Prostate gland (tissue), 2 donors: Measurements from ENCODE around the gene TMEM44. TPM values are rescaled to one million over a fixed set of nuclear protein-coding genes. Genes with fewer than 3 reads are reported as not detected.

Source experiments
- DNase-seq: peaks from one replicate; pipeline ENCODE4 v3.0.0-alpha.2; 2019; ENCODE audit warnings: low spot score
- H3K27ac ChIP-seq, 2 donors: fragments of 200-600 bp; sonication (generic); 2 replicates each; pipeline ENCODE4 v1.5.1; 2017 to 2019
- H3K27me3 ChIP-seq: fragments of 200-600 bp; sonication (generic); replicated peaks from 2 replicates; pipeline ENCODE4 v1.5.1; 2019; ENCODE audit not compliant: insufficient read depth
- H3K36me3 ChIP-seq, 2 donors: fragments of 200-600 bp; sonication (generic); 1 replicate in 1 of 2; 2 replicates in 1 of 2; pipeline versions ENCODE4 v1.5.1 to v1.8.1; 2017 to 2019
- H3K4me1 ChIP-seq: fragments of 200-600 bp; sonication (generic); replicated peaks from 2 replicates; pipeline ENCODE4 v1.5.1; 2019
- H3K4me3 ChIP-seq, 2 donors: fragments of 200-600 bp; sonication (generic); 2 replicates each; pipeline ENCODE4 v1.5.1; 2017 to 2019
- H3K9me3 ChIP-seq: fragments of 200-600 bp; sonication (generic); 2 replicates; pipeline ENCODE4 v1.5.1; 2017
- CTCF ChIP-seq, 4 experiments: fragments of 200-600 bp in 2 of 4; fragments of 450-650 bp in 2 of 4; sonication (generic) in 2 of 4; IDR thresholded peaks; 1 replicate in 3 of 4; 2 replicates in 1 of 4; pipeline ENCODE4 v1.5.1; 2016 to 2019; ENCODE audit warnings: antibody characterized with exemption in 4 of 4, mild to moderate bottlenecking in 2 of 4, moderate library complexity in 2 of 4
- POLR2A ChIP-seq: fragments of 450-650 bp; IDR thresholded peaks from one replicate; pipeline ENCODE4 v1.6.1; 2016; ENCODE audit warnings: antibody characterized with exemption, mild to moderate bottlenecking
- POLR2AphosphoS5 ChIP-seq: sonication (generic); formaldehyde crosslinking; IDR thresholded peaks from one replicate; pipeline ENCODE4 v1.6.1; 2017; ENCODE audit warnings: antibody characterized with exemption
- WGBS: methylation state at CpG from one replicate; pipeline ENCODE4 v1.1.5; 2018; 5-methylcytosine and 5-hydroxymethylcytosine counted together
- intact Hi-C: fragments of 100-400 bp; cut with DNase I; formaldehyde crosslinking; loops from one replicate; pipeline ENCODE4 v1.14.2; 2022
- total RNA-seq, 2 donors: library from RNA; depleted of rRNA; stranded (reverse); fragments of >200 nt; gene quantifications; one replicate each; pipeline ENCODE4 v1.1.0, GENCODE V29; 2016

TMEM44 gene
- total RNA-seq, 2 donors from 2014 or later = 11.0 to 11.1 TPM

- WGBS = 39% methylated on average over 7 of the region's 7 CpGs
- intact Hi-C loops = no loop called here
- no peaks in the 10 kb centered on the region for H3K27me3 ChIP-seq
- no peak overlapping the region for H3K4me3 ChIP-seq
- H3K4me1 ChIP-seq = no peaks in the 10 kb centered on the region
- no peaks in the 10 kb centered on the region for H3K9me3 ChIP-seq
- no peaks in the 10 kb centered on the region for H3K36me3 ChIP-seq
- no peak overlapping the region for H3K27ac ChIP-seq
- no peak for DNase-seq
- TF ChIP-seq CTCF (IDR thresholded peaks at IDR 0.05) = no peak
- no peak for TF ChIP-seq POLR2A
- TF ChIP-seq POLR2AphosphoS5 = no peak
Observed at GRCh38 chr3:194561306-194561974, 71.8 kb downstream of the TMEM44 start.

GRCh38 chr3:194560047-194560446, 73.2 kb downstream of the TMEM44 start:
- Histone ChIP-seq H3K9me3 (no peaks in the 10 kb centered on the region), H3K4me3 (no peak overlapping the region), H3K27me3 (no peaks in the 10 kb centered on the region), H3K27ac (no peak overlapping the region), H3K36me3 (no peaks in the 10 kb centered on the region), H3K4me1 (no peaks in the 10 kb centered on the region)
- WGBS = 95% methylated on average over 7 of the region's 7 CpGs
- TF ChIP-seq POLR2AphosphoS5 = no peak
- TF ChIP-seq CTCF (IDR thresholded peaks at IDR 0.05) = no peak
- no peak for TF ChIP-seq POLR2A
- intact Hi-C loops = no loop called here
- DNase-seq = no peak

DNA sequence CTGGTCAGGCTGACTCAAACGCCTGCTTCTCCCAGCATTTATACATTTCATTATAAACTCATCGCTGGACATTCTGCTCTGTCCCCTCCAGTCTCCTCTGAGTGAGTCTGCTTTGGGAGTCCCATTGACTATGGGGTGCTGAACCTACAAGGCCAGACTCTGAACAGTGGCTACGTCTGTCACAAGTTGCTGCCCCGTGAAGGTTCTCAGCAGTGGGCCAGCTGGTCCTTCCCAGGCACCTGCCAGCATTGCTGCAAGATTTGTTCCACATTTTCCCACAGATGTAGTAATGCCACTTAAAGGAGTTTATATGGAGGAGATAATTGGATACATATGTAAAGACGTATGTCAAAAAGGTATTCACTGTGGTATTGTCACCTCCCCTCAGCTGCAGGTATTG, 73.7 kb downstream of the TMEM44 start:
- no peak for TF ChIP-seq POLR2A
- DNase-seq = no peak
- intact Hi-C loops = no loop called here
- Histone ChIP-seq H3K36me3 (no peaks in the 10 kb centered on the region), H3K4me1 (no peaks in the 10 kb centered on the region), H3K27ac (no peak overlapping the region), H3K27me3 (no peaks in the 10 kb centered on the region), H3K9me3 (no peaks in the 10 kb centered on the region), H3K4me3 (no peak overlapping the region)
- 92% methylated on average over 5 of the region's 5 CpGs for WGBS

DNA sequence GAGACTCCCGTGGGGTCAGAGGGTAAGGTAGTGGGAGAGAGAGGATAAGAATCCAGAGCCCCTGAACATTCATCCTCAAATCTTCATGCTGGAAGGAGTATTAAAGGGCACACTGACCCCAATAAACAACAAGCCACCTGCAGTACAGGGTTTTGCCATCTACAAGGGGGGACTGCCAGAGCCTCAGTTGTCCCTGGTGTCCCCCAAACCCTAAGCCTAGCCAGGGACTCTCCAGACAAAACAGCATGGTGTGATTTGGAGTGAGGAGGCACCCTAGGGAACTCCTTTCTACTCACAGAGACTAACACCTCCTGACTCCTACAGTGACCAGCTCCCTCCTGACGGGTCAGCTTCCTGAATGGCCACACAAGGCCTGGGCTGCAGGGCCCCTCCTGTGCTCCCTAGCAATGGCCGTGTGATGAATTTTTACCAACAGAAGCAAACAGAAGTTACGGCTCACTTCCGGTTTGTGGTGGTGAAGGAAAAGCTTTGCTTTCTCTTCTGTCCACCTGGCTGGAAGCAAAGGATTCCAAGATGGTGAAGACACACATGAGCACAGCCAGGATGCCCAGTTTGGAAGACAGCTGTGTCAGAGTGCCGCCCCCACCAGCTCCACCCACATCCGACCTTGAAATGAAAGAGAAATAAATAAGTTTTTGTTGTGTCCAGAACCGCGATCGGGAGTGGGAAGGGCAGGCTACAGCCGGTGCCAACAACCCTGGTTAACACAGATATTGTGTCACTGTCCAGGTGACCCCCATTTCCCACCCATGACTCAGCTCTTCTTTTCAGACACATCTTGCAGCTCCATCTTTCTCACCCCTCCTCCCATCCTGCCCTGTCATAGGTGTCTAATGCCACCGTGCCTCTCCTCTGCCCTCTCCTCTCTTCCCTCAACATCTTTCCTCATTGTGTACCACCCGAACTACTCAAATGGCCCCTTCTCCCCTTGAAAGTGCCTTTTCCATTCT, 76.8 kb downstream of the TMEM44 start:
- H3K4me3 ChIP-seq = no peak overlapping the region
- intact Hi-C loops = no loop called here
- H3K27ac ChIP-seq = no peak overlapping the region
- TF ChIP-seq CTCF (IDR thresholded peaks at IDR 0.05) (no peak), POLR2AphosphoS5 (no peak), POLR2A (no peak)
- no peak for DNase-seq
- no peaks in the 10 kb centered on the region for H3K9me3 ChIP-seq
- H3K4me1 ChIP-seq = no peaks in the 10 kb centered on the region
- H3K36me3 ChIP-seq = no peaks in the 10 kb centered on the region
- 66% methylated on average over 13 of the region's 13 CpGs for WGBS
- no peaks in the 10 kb centered on the region for H3K27me3 ChIP-seq

DNA sequence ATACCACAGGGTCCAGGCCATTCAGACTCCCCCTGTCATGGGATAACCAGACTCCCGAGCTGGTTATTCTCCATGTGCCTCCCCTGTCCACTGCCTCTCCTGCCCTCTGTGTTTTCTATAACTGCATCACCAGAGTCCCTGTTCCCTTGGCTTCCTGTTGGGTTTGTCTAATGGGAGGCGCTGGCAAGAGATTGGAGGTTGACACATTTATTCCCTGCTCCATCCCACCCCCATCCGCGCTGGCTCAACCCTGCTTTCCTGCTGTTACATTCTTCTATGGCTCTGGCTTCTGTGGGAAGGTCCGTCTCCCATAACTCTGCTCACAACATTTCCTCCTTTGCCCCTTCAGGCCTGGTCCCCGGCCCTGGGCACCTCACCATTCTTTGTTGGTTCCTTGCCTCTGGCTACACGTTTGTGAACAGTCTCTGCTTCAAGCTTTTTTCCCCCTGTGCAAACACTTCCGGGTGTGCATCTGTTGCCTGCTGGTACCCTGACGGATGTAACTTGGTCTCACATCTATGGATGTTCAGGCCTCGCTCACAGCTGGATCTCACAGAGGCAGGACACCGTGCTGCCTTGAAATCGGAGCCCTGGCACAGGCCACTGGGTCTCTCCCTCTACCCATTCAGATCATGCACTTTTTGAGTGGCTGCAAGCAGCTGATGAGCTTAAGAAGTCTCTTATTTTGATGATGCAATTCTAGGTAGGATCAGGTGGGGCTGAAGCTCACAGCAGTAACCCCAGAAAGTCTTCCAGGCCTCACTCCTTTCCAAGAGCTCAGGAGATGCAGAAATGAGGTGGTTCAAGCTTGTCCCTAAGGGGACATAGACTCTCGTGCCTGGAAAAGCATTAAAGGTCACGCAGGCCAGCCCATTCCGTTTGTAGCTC, 77.8 kb downstream of the TMEM44 start:
- intact Hi-C loops = no loop called here
- TF ChIP-seq POLR2AphosphoS5 (no peak), POLR2A (no peak), CTCF (IDR thresholded peaks at IDR 0.05) (no peak)
- 79% methylated on average over 15 of the region's 15 CpGs for WGBS

More for the DNA sequence above, 77.8 kb downstream of the TMEM44 start:
- H3K4me1 ChIP-seq = no peaks in the 10 kb centered on the region
- DNase-seq = no peak
- no peaks in the 10 kb centered on the region for H3K27me3 ChIP-seq
- no peak overlapping the region for H3K4me3 ChIP-seq
- no peaks in the 10 kb centered on the region for H3K9me3 ChIP-seq
- H3K36me3 ChIP-seq = no peaks in the 10 kb centered on the region
- H3K27ac ChIP-seq = no peak overlapping the region
